ENCODE results near the gene BMPR1A. TPM values are rescaled to one million over a fixed set of nuclear protein-coding genes. Genes with fewer than 3 reads are reported as not detected.
A peak's percentile ranks its signal among the peaks of the same experiment; 100 is the strongest.

BMPR1A gene
- total RNA-seq, 2 donors from 2014 or later, result 3.5 to 14.6 TPM

DNA sequence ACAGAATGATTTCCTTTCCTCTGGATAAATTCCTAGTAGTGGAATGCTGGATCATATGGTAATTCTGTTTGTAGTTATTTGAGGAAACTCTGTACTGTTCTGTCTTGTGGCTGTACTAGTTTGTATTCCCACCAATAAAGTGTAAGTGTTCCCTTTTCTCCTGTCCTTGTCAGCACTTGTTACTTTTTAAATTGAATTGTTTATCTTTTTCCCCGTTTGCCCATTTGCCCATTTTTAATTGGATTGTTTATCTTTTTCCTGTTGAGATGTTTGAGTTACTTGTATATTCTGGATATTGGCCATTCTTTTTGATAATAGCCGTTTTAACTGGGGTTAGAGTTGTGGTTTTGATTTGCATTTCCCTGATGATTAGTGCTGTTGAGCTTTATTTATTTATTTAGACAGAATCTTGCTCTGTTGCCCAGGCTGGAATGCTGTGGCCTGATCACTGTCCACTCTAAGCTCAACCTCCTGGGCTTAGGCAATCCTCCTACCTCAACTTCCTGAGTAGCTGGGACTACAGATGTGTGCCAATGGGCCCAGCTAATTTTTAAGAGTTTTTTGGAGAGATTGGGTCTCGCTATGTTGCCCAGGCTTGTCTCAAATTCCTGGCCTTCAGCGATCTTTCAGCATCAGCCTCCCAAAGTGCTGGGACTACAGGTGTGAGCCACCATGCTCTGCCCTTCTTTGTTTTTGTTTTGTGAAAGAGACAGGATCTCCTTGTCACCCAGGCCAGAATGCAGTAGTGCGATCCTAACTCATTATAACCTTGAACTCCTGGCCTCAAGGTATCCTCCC is 23.0 kb downstream of the BMPR1A start:
- DNase-seq (ENCODE audit: low spot score in 2 of 2) (no peak), ATAC-seq (no peak)
- Mint-ChIP-seq H3K36me3 (peaks cover 0 to 6% of the 10 kb centered on the region in 2 donors), H3K9me3 (no peaks in the 10 kb centered on the region), H3K27ac (no peak overlapping the region)

DNA sequence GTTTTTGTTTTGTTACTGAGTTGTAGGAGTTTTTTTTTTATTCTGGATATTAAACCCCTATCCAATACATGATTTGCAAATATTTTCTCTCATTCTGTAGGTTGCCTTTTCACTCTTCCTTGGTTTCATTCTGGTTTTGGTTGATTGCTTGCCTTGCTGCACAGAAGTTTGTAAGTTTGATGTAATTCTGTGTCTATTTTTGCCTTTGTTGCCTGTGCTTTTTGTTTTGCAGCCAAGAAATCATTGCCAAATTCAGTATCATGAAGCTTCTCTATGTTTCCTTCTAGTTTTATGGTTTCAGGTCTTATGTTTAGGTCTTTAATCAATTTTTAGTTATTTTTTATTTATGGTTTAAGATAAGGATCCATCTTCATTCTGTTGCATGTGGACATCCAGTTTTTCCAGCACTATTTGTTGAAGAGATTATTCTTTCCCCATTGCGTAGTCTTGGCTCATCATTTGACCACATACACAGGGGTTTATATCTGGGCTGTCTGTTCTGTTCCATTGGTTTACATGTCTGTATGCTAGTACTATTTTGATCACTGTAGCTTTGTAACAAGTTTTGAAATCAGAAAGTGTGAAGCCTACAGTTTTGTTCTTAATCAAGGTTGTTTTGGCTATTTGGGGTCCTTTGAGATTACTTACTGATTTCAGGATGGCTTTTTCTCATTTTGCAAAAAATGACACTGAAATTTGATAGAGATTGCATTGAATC is 26.4 kb downstream of the BMPR1A start:
- Mint-ChIP-seq H3K9me3 (peaks cover 0 to 9% of the 10 kb centered on the region in 2 donors), H3K27ac (no peak overlapping the region), H3K36me3 (peaks cover 6% of the 10 kb centered on the region in 2 donors)
- DNase-seq (ENCODE audit: low spot score in 2 of 2), result no peak
- ATAC-seq, result peak in 1 of 2 donors; percentile 91

DNA sequence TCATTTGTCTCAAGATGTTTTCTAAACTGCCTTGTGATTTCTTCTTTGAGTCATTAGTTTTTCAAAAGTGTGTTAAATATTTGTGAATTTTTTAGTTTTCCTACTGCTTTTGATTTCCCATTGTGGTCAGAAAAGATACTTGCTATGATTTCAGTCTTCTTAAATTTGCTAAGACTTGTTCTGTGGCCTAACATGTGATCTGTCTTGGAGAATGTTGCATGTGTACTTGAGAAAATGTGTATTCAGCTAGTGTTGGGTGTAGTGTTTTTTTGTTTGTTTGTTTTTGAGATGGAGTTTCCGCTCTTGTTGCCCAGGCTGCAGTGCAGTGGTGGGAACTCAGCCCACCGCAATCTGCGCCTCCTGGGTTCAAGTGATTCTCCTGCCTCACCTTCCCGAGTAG is 28.6 kb downstream of the BMPR1A start:
- Mint-ChIP-seq H3K36me3 (peaks cover 6% of the 10 kb centered on the region in 2 donors), H3K27ac (no peak overlapping the region), H3K9me3 (peaks cover 0 to 10% of the 10 kb centered on the region in 2 donors)
- DNase-seq (ENCODE audit: low spot score in 2 of 2), result no peak
- no peak for ATAC-seq

DNA sequence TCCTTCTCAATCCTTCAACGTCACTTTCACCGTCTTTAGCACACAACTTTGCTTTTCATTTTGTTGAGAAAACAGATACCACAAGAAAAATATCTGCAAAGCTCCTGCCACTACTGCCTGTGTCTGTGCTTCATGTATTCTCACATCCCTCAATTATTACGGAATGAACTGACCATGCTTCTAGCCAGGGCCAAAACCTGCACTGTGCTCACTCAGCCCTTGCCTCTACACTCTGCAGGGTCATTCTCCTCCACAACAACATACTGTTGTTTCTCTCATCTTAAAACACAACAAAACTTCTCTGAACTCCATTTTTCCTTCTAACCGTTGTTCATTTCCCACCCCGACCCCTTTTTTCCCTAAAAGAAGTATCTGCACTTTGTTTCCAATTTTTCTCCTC is 29.5 kb downstream of the BMPR1A start:
- ATAC-seq, result no peak
- H3K36me3 Mint-ChIP-seq, result peaks cover 6% of the 10 kb centered on the region in 2 donors
- H3K9me3 Mint-ChIP-seq, result peaks cover 0 to 10% of the 10 kb centered on the region in 2 donors

DNA sequence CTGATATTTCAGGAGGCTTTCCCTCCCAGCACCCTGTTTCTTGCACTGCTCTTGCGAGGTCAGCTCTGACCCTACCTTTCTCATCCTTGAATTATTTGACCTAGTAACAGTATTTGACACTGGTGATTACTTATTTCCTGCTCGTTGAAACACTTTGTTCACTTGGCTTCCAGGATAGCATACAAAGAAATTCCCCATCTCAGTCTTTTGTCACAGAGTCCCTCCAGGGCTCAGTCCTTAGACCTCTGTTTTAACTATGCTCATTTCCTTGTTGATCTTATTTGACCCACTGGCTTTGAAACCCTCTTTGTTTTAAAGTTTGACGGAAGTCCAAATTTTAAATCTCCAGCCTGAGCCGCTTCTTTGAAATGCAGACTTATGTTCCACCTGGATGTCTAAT is 29.9 kb downstream of the BMPR1A start:
- DNase-seq (ENCODE audit: low spot score in 2 of 2) (no peak), ATAC-seq (no peak)
- Mint-ChIP-seq H3K36me3 (peaks cover 6% of the 10 kb centered on the region in 2 donors), H3K9me3 (peaks cover 0 to 10% of the 10 kb centered on the region in 2 donors), H3K27ac (no peak overlapping the region)

More for the DNA sequence above, 29.5 kb downstream of the BMPR1A start:
- no peak overlapping the region for H3K27ac Mint-ChIP-seq
- DNase-seq (ENCODE audit: low spot score in 2 of 2), result no peak

DNA sequence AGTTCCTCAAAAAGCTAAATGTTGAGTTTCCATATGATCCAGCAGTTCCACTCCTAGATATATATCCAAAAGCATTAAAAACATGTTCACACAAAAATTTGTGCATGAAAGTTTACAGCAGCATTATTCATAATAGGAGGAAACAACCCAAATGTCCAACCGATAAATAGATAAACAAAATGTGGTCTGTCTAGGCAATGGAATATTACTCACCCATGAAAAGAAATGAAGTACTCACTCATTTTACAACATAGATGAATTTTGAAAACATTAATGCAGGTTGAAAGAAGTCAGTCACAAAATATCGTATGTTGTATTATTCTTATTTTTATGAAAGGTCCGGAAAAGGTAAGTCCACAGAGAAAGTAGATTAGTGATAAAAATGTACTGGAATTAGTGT is 34.0 kb downstream of the BMPR1A start:
- H3K27ac Mint-ChIP-seq, result no peak overlapping the region
- ATAC-seq (no peak), DNase-seq (ENCODE audit: low spot score in 2 of 2) (no peak)
- peaks cover 0 to 6% of the 10 kb centered on the region in 2 donors for H3K36me3 Mint-ChIP-seq
- H3K9me3 Mint-ChIP-seq, result peaks cover 0 to 10% of the 10 kb centered on the region in 2 donors

DNA sequence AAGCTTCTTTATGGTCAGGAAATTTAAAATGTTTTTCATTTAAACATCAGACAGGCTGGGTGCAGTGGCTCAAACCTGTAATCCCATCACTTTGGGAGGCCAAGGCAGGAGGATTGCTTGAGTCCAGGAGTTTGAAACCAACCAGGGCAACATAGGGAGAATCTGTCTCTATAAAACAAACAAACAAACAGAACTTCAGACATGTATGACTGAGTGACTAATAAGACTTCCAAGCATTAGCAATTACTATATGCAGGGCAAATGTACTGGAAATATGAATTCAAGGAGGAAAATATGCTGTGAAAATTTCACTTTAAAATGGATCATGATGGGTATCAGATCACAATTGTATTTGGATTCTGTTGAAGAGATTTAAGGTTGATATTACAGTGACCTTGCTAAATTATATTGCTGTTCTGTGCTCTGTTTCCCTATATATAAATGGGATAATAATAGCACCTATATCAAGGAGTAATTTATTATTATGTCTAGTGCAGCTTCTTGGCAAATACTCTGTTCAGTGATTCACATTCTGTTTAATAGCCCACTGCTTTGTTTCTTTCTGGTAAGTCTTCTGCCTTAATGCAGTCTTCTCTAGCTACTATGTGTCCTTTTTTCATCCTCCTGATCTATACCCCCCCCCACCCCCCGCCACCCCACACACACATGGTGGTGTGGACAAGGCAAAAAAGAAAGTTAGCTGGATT is 36.2 kb downstream of the BMPR1A start:
- Mint-ChIP-seq H3K36me3 (peaks cover 0 to 2% of the 10 kb centered on the region in 2 donors), H3K9me3 (peaks cover 0 to 3% of the 10 kb centered on the region in 2 donors), H3K27ac (no peak overlapping the region)
- DNase-seq (ENCODE audit: low spot score in 2 of 2), result no peak
- ATAC-seq, result no peak

DNA sequence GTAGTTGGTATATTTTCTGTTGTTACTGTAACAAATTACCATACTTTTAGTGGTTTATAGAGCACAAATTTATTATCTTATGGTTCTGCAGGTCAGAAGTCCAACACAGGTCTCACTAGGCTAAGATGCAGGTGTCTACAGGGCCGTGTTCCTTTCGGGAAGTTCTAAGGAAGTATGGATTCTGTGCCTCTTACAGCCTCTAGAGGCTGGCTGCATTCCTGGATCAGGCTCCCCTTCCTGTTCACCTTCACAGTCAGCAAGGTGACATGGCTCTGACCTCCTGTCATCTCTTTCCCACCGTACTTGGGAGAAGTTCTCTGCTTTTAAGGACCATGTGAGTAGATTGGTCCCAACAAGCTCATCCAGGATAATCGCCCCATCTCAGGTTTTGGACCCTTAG is 37.3 kb downstream of the BMPR1A start:
- no peak for DNase-seq (ENCODE audit: low spot score in 2 of 2)
- no peak overlapping the region for H3K27ac Mint-ChIP-seq
- H3K9me3 Mint-ChIP-seq, result no peaks in the 10 kb centered on the region
- ATAC-seq, result no peak
- no peaks in the 10 kb centered on the region for H3K36me3 Mint-ChIP-seq

DNA sequence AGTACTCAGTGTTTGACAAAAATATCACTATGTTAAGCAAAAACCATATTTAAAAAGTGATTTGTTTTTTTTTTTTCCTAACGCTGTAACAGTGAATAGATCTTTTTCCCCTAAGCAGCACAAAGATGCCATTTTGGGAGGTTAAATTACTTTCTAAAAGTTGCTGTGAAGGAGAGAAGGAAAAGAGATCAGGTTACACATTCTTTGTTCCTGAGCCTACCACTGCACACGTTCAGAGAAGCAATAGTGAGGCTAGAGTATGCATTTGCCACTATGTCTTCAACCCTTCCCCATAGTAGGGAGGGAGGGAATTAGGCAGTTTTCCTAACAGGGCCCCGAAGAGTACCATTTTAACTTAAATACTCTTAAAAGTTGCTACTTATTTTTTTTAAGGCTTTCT is 38.9 kb downstream of the BMPR1A start:
- Mint-ChIP-seq H3K36me3 (no peaks in the 10 kb centered on the region), H3K27ac (no peak overlapping the region), H3K9me3 (no peaks in the 10 kb centered on the region)
- DNase-seq (ENCODE audit: low spot score in 2 of 2) (no peak), ATAC-seq (no peak)

DNA sequence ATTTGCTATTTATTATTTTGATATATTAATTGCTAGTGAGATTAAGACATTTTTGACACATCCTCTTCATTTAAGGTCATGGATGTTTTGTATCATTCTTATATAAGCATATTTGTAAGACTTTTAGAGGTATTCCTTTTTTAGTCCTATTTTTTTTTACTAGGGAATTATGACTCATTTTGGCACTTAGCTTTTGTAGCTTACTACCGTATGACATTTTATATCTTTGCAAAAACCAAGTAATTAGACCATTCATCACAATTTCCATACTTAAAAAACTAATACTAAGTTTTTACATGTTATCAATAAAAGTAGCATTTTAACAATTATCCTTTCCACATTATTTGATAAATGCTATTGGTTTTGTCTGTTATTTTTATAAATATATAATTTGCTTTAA is 41.6 kb downstream of the BMPR1A start:
- Mint-ChIP-seq H3K36me3 (no peaks in the 10 kb centered on the region), H3K9me3 (no peaks in the 10 kb centered on the region), H3K27ac (no peak overlapping the region)
- no peak for DNase-seq (ENCODE audit: low spot score in 2 of 2)
- ATAC-seq, result no peak

DNA sequence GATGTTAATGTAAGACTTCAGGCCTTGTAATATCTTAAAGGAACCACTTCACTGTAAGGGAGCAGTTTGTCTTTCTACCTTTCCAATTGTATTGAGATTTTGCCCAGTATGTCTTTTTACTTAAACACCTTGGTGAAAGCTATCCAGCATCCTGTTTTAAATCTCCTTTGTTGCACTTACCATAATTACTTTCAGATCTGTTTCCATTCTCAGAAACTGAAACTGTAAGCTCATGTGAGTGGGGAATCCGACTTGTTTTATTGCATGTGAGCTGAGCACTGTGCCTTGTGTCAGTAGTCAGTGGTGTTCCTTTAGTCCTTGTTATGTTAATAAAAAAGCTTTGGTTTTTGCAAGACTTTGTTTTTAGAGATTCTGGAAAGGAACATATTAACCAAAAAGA is 42.2 kb downstream of the BMPR1A start:
- DNase-seq (ENCODE audit: low spot score in 2 of 2) (no peak), ATAC-seq (peak in 1 of 2 donors; percentile 70)

DNA sequence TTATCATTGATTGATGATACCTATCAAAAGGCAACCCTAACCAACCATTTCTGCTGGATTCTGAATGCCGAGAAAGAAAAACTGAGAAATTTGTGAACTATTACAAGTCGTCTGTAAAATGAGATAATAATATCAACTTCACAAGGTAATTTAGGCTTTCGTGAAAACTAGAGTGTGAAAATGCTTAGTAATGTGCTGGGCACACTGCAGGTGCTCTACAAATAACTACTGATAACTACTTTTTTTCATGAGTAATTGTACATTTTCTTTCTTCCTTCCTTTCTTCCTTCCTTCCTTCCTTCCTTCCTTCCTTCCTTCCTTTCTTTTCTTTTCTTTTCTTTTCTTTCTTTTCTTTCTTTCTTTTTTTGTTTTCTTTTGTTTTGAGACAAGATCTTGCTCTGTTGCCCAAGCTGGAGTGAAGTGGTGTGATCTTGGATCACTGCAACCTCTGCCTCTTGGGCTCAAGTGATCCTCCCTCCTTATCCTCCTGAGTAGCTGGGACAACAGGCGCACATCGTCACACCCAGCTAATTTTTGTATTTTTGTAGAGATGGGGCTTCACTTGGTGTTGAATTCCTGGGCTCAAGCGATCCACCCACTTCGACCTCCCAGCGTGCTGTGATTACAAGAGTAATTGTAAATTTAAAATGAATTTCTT is 42.9 kb downstream of the BMPR1A start:
- no peak for DNase-seq (ENCODE audit: low spot score in 2 of 2)
- H3K27ac Mint-ChIP-seq, result peak overlapping the region in 1 of 2 donors; percentile 60
- no peak for ATAC-seq
- no peaks in the 10 kb centered on the region for H3K9me3 Mint-ChIP-seq
- no peaks in the 10 kb centered on the region for H3K36me3 Mint-ChIP-seq

More for the DNA sequence above, 42.2 kb downstream of the BMPR1A start:
- Mint-ChIP-seq H3K27ac (no peak overlapping the region), H3K36me3 (no peaks in the 10 kb centered on the region), H3K9me3 (no peaks in the 10 kb centered on the region)

DNA sequence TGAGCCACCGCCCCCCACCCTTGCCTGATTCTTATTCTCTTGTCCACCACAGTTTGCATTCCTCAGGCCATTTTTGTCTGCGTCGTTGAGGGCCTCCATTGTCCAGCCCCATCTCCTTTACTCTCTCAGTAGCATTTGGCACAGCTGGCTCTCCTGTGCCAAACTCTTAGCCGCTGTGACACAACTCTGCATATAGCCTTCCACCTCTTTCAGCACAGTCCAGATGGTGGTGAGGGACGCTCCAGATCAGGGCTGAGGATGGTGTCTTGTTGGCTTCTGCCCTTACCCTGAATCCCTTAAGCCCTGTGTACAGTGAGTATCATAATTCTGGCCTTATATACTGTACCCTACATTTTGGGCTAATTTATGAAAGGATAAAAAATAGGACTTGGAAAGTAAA is 45.6 kb downstream of the BMPR1A start:
- DNase-seq (ENCODE audit: low spot score in 2 of 2) (no peak), ATAC-seq (no peak)
- no peak overlapping the region for H3K27ac Mint-ChIP-seq
- H3K36me3 Mint-ChIP-seq, result no peaks in the 10 kb centered on the region
- H3K9me3 Mint-ChIP-seq, result no peaks in the 10 kb centered on the region

DNA sequence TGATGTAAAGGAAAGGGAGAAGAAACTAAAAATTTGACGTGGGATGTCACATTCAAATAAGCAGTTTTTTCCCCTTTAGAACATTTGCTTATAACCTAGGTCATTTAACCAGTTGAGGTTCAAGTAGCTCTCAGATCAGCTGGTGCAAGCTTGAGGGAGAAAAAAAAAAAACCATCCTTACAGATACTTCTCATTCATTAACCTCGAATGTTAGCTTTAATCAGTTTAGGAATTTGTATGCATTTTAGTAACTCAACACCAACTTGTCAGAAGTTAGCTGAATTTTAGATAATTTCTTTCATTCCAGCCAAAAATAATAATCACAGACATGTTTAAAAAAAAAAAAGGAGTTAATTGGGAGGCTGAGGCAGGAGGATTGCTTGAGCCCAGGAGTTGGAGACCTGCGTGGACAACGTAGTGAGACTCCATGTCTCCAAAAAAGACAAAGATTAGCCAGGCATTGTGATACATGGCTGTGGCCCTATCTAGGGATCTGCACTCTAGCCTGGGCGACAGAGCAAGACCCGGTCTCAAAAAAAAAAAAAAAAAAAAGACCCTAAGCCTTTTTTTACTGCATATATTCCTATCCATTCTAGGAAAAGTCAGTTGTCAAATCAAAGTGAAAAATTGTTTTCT is 46.2 kb downstream of the BMPR1A start:
- ATAC-seq, result no peak
- no peaks in the 10 kb centered on the region for H3K36me3 Mint-ChIP-seq
- H3K9me3 Mint-ChIP-seq, result no peaks in the 10 kb centered on the region
- H3K27ac Mint-ChIP-seq, result no peak overlapping the region
- no peak for DNase-seq (ENCODE audit: low spot score in 2 of 2)

DNA sequence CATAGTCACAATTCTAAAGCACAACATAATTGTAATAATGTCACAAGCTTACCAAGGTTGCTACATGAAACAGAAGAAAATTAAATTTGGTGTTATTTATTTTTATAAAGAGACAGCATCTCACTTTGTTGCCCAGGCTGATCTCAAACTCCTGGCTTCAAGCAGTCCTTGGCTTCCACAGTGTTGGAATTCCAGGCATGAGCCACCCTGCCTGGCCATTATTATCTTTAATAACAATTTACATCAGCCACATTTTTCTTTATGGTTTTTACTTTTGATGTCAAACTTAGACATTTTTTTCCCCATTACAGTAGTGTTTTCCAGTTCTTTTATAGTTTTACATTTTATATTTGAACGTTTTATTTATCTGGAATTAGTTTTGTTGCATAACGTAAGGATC is 46.7 kb downstream of the BMPR1A start:
- Mint-ChIP-seq H3K36me3 (no peaks in the 10 kb centered on the region), H3K27ac (no peak overlapping the region), H3K9me3 (no peaks in the 10 kb centered on the region)
- no peak for ATAC-seq
- DNase-seq (ENCODE audit: low spot score in 2 of 2), result no peak

DNA sequence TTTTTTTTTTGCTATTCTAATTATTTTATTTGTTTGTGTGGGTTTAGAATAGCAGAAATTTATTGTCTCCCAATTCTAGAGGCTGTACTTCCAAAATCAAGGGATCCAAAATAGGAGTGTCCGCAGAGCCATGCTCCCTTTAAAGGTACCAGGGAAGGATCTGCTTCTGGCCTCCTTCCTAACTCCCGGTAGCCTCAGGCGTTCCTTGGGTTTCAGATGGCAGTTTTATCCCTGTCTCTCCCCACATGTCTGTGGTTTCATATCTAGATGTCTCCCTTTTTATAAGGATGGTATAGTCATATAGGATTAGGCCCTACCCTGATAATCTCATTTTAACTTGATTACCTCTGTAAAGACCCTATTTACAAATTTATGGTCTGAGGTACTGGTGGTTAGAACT is 48.4 kb downstream of the BMPR1A start:
- no peak overlapping the region for H3K27ac Mint-ChIP-seq
- H3K36me3 Mint-ChIP-seq, result no peaks in the 10 kb centered on the region
- DNase-seq (ENCODE audit: low spot score in 2 of 2), result no peak
- no peak for ATAC-seq
- H3K9me3 Mint-ChIP-seq, result no peaks in the 10 kb centered on the region
